Fibroblast of pulmonary artery (primary cell): ENCODE measurements around the gene ARPC1A.
"Not testable (repeated sequence)": the region's sequence is repeated elsewhere in the genome, so short reads cannot be mapped to it uniquely, and the experiment has no call there.

Source experiments
- DNase-seq: peaks from one replicate; pipeline ENCODE4 v3.0.0-alpha.2; 2010; ENCODE audit warnings: low read depth
- H3K4me3 ChIP-seq: replicated peaks from 2 replicates; pipeline ENCODE4 v1.5.1; 2011; ENCODE audit warnings: low read depth, mild to moderate bottlenecking, control low read depth, low read length, moderate library complexity
- TF ChIP-seq, protein P1 (sequence below): IDR thresholded peaks from 2 replicates; pipeline ENCODE4 v1.5.1; 2011; ENCODE audit warnings: mild to moderate bottlenecking, control low read depth, low read length, inconsistent platforms; ENCODE audit errors: missing control alignments

Gene ARPC1A

GRCh38 chr7:99339595-99339994, 13.9 kb downstream of the ARPC1A start:
- no peak overlapping the region for H3K4me3 ChIP-seq
- DNase-seq = no peak
- TF ChIP-seq, protein P1, sequence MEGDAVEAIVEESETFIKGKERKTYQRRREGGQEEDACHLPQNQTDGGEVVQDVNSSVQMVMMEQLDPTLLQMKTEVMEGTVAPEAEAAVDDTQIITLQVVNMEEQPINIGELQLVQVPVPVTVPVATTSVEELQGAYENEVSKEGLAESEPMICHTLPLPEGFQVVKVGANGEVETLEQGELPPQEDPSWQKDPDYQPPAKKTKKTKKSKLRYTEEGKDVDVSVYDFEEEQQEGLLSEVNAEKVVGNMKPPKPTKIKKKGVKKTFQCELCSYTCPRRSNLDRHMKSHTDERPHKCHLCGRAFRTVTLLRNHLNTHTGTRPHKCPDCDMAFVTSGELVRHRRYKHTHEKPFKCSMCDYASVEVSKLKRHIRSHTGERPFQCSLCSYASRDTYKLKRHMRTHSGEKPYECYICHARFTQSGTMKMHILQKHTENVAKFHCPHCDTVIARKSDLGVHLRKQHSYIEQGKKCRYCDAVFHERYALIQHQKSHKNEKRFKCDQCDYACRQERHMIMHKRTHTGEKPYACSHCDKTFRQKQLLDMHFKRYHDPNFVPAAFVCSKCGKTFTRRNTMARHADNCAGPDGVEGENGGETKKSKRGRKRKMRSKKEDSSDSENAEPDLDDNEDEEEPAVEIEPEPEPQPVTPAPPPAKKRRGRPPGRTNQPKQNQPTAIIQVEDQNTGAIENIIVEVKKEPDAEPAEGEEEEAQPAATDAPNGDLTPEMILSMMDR = no peak

GRCh38 chr7:99340659-99341058, 15.0 kb downstream of the ARPC1A start:
- no peak for DNase-seq
- TF ChIP-seq, protein P1 = no peak
- H3K4me3 ChIP-seq = no peak overlapping the region

GRCh38 chr7:99344061-99344647, 18.5 kb downstream of the ARPC1A start:
- TF ChIP-seq, protein P1 = no peak
- H3K4me3 ChIP-seq = no peak overlapping the region
- DNase-seq = no peak

- H3K4me3 ChIP-seq, DNase-seq: not testable (repeated sequence)
Observed at GRCh38 chr7:99350641-99351040, 24.9 kb downstream of the ARPC1A start.

DNA sequence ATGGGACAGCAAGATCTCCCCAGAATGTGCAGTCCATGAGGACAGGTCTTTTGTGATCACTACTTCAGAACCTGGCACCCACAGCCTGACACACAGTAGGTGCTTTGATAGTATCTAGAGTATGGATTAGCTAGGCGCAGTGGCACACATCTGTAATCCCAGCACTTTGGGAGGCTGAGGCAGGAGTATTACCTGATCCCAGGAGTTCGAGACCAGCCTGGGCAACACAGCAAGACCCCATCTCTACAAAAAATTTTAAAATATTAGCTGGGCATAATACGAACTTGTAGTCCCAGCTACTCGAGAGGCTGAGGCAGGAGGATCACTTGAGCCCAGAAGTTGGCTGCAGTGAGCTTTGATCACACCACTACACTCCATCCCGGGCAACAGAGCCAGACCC, 26.5 kb downstream of the ARPC1A start:
- no peak for DNase-seq
- H3K4me3 ChIP-seq = no peak overlapping the region
- TF ChIP-seq, protein P1 = no peak

DNA sequence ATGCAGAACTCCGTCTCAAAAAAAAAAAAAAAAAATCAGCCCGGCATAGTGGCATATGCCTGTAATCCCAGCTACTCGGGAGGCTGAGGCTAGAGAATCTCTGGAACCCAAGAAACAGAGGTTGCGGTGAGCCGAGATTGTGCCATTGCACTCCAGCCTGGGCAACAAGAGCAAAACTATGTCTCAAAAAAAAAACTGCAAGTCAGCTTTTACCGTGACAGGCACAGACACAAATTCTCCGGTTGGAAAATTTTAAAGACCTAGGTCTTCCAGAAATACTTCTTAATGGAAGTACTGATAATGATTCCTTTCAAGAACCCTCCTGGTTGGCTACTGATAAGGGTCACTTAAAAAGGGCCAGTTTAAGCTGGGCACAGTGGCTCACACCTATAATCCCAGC, 29.4 kb downstream of the ARPC1A start:
- no peak for DNase-seq
- TF ChIP-seq, protein P1 = no peak
- no peak overlapping the region for H3K4me3 ChIP-seq

- H3K4me3 ChIP-seq = no peak overlapping the region
- DNase-seq = no peak
- TF ChIP-seq, protein P1 = no peak
Observed at GRCh38 chr7:99357701-99358490, 32.2 kb downstream of the ARPC1A start.

DNA sequence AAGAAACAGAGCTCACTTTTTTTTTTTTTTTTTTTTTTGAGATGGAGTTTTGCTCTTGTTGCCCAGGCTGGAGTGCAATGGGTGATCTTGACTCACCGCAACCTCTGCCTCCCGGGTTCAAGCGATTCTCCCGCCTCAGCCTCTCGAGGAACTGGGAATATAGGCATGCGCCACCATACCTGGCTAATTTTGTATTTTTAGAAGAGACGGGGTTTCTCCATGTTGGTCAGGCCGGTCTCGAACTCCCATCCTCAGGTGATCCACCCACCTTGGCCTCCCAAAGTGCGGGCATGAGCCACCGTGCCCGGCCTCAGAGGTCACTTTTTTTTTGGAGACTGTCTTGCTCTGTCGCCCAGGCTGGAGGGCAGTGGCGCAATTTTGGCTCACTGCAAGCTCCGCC, 32.8 kb downstream of the ARPC1A start:
- DNase-seq, H3K4me3 ChIP-seq: not testable (repeated sequence)
